Mammary epithelial cell (primary cell): ENCODE data around the gene IRF9.

Experiments
- EZH2 ChIP-seq: IDR thresholded peaks from 2 replicates; pipeline ENCODE4 v1.6.1; 2012; ENCODE audit warnings: low read length, inconsistent platforms, borderline replicate concordance
- TF ChIP-seq, protein P1 (sequence below), 2 donors: IDR thresholded peaks in 1 of 2; conservative IDR thresholded peaks in 1 of 2; 2 replicates each; pipeline ENCODE4 v1.5.1; 2011 to 2012; ENCODE audit warnings: inconsistent platforms in 2 of 2, low read length in 2 of 2, mild to moderate bottlenecking in 2 of 2, control low read depth in 1 of 2, low read depth in 1 of 2; ENCODE audit not compliant: insufficient read depth in 1 of 2; ENCODE audit errors: extremely low read depth in 1 of 2

GRCh38 chr14:24181371-24182077, 20.5 kb downstream of the IRF9 start:
- TF ChIP-seq, protein P1, sequence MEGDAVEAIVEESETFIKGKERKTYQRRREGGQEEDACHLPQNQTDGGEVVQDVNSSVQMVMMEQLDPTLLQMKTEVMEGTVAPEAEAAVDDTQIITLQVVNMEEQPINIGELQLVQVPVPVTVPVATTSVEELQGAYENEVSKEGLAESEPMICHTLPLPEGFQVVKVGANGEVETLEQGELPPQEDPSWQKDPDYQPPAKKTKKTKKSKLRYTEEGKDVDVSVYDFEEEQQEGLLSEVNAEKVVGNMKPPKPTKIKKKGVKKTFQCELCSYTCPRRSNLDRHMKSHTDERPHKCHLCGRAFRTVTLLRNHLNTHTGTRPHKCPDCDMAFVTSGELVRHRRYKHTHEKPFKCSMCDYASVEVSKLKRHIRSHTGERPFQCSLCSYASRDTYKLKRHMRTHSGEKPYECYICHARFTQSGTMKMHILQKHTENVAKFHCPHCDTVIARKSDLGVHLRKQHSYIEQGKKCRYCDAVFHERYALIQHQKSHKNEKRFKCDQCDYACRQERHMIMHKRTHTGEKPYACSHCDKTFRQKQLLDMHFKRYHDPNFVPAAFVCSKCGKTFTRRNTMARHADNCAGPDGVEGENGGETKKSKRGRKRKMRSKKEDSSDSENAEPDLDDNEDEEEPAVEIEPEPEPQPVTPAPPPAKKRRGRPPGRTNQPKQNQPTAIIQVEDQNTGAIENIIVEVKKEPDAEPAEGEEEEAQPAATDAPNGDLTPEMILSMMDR (conservative IDR thresholded peaks at IDR 0.05 in 1 of 2, IDR thresholded peaks at IDR 0.05 in 1 of 2; ENCODE audit: extremely low read depth in 1 of 2, insufficient read depth in 1 of 2, low read depth in 1 of 2, low read length in 2 of 2), result no peak
- no peak for TF ChIP-seq EZH2
